IMR-90 (cell line): ENCODE measurements around the gene ZNF611. TPM values are rescaled to one million over a fixed set of nuclear protein-coding genes. Genes with fewer than 3 reads are reported as not detected.

Experiments
- ATAC-seq: fragments of 200-7000 bp; cut with Tn5 transposase; 2 replicates; pipeline ENCODE4 v1.9.1; 2020; ENCODE audit warnings: low read depth, mild to moderate bottlenecking, moderate library complexity
- BruUV-seq: library from RNA; stranded (reverse); fragments of 400-500 nt; replicated peaks from 2 replicates; lab custom pipeline; 2021; lab: Mats Ljungman, UMichigan
- CTCF ChIA-PET: fragments of 300-600 bp; formaldehyde crosslinking; extraction: SDS; loops from one replicate; lab custom pipeline; 2021; ENCODE audit warnings: antibody characterized with exemption; lab: Yijun Ruan, JAX
- POLR2A ChIA-PET: fragments of 300-600 bp; sonication (Branson Sonifier 250); formaldehyde crosslinking; loops from one replicate; lab custom pipeline; 2022; ENCODE audit warnings: antibody characterized with exemption; ENCODE audit not compliant: unreplicated experiment; lab: Charles Lee
- DNase-seq: peaks from one replicate; pipeline ENCODE4 v3.0.0; 2013
- H2AFZ ChIP-seq: replicated peaks from 2 replicates; pipeline ENCODE3; 2013; ENCODE audit warnings: low read length, mild to moderate bottlenecking; ENCODE audit not compliant: poor library complexity
- H2AK5ac ChIP-seq: 2 replicates; pipeline ENCODE4 v1.6.1; 2013; ENCODE audit warnings: low read depth, low read length, inconsistent platforms
- H2AK9ac ChIP-seq: replicated peaks from 2 replicates; pipeline ENCODE3; 2013; ENCODE audit warnings: mild to moderate bottlenecking, low read depth, low read length, moderate library complexity; ENCODE audit not compliant: poor library complexity
- H2BK120ac ChIP-seq: 2 replicates; pipeline ENCODE4 v1.6.1; 2013; ENCODE audit warnings: low read depth, low read length, inconsistent platforms
- H2BK15ac ChIP-seq: 3 replicates; pipeline ENCODE4 v1.6.1; 2013; ENCODE audit warnings: low read depth, low read length, inconsistent platforms
- H2BK20ac ChIP-seq: 2 replicates; pipeline ENCODE4 v1.6.1; 2013; ENCODE audit warnings: low read depth, mild to moderate bottlenecking, inconsistent platforms, low read length, moderate library complexity
- H2BK5ac ChIP-seq: 2 replicates; pipeline ENCODE4 v1.6.1; 2013; ENCODE audit warnings: mild to moderate bottlenecking, low read depth, low read length, inconsistent platforms; ENCODE audit not compliant: poor library complexity, severe bottlenecking
- H3K14ac ChIP-seq: replicated peaks from 2 replicates; pipeline ENCODE4 v1.6.1; 2013; ENCODE audit warnings: low read depth, low read length, inconsistent platforms
- H3K18ac ChIP-seq: 2 replicates; pipeline ENCODE4 v1.6.1; 2013; ENCODE audit warnings: low read depth, low read length, control low read depth
- H3K23ac ChIP-seq: 2 replicates; pipeline ENCODE4 v1.6.1; 2013; ENCODE audit warnings: low read depth, low read length, inconsistent platforms
- H3K27ac ChIP-seq: 2 replicates; pipeline ENCODE4 v1.5.1; 2013; ENCODE audit warnings: mild to moderate bottlenecking, control low read depth, low read length; ENCODE audit not compliant: insufficient read depth
- H3K27me3 ChIP-seq: 2 replicates; pipeline ENCODE4 v1.6.1; 2013; ENCODE audit warnings: low read length; ENCODE audit not compliant: control insufficient read depth, insufficient read depth
- H3K36me3 ChIP-seq: 2 replicates; pipeline ENCODE4 v1.6.1; 2013; ENCODE audit warnings: low read length, mixed read lengths; ENCODE audit not compliant: control insufficient read depth, insufficient read depth
- H3K4ac ChIP-seq: 2 replicates; pipeline ENCODE4 v1.6.1; 2013; ENCODE audit warnings: low read depth, low read length, inconsistent platforms
- H3K4me1 ChIP-seq: 2 replicates; pipeline ENCODE4 v1.6.1; 2013; ENCODE audit warnings: low read length, mixed read lengths; ENCODE audit not compliant: control insufficient read depth, insufficient read depth
- H3K4me2 ChIP-seq: 2 replicates; pipeline ENCODE4 v1.6.1; 2013; ENCODE audit warnings: low read depth, mild to moderate bottlenecking, control low read depth, low read length, moderate library complexity
- H3K4me3 ChIP-seq: 2 replicates; pipeline ENCODE4 v1.5.1; 2013; ENCODE audit warnings: low read depth, mild to moderate bottlenecking, control low read depth, low read length, moderate library complexity; ENCODE audit not compliant: insufficient read depth
- H3K56ac ChIP-seq: 2 replicates; pipeline ENCODE4 v1.6.1; 2013; ENCODE audit warnings: low read length, inconsistent platforms; ENCODE audit not compliant: insufficient read depth; ENCODE audit errors: extremely low read depth
- H3K79me1 ChIP-seq, 2 experiments: 2 replicates each; pipeline ENCODE4 v1.6.1; 2013; ENCODE audit warnings: low read length in 2 of 2, inconsistent platforms in 1 of 2, low read depth in 1 of 2
- H3K9ac ChIP-seq: 2 replicates; pipeline ENCODE4 v1.6.1; 2013; ENCODE audit warnings: low read depth, low read length, control low read depth
- H3K9me1 ChIP-seq: 2 replicates; pipeline ENCODE4 v1.6.1; 2013; ENCODE audit warnings: low read length, inconsistent platforms; ENCODE audit not compliant: insufficient read depth
- H3K9me3 ChIP-seq: 2 replicates; pipeline ENCODE4 v1.6.1; 2013; ENCODE audit warnings: low read length; ENCODE audit not compliant: control insufficient read depth, insufficient read depth
- H4K20me1 ChIP-seq: 2 replicates; pipeline ENCODE4 v1.6.1; 2013; ENCODE audit warnings: low read length, inconsistent platforms; ENCODE audit not compliant: insufficient read depth
- H4K5ac ChIP-seq: 2 replicates; pipeline ENCODE4 v1.6.1; 2013; ENCODE audit warnings: mild to moderate bottlenecking, low read depth, low read length, control low read depth
- H4K8ac ChIP-seq, 2 experiments: 2 replicates each; pipeline ENCODE4 v1.6.1; 2013; ENCODE audit warnings: low read depth in 2 of 2, low read length in 2 of 2, control low read depth in 1 of 2, inconsistent platforms in 1 of 2
- H4K91ac ChIP-seq: 2 replicates; pipeline ENCODE4 v1.6.1; 2013; ENCODE audit warnings: low read depth, low read length, inconsistent platforms; ENCODE audit not compliant: insufficient read depth
- BHLHE40 ChIP-seq: fragments of 150-350 bp; IDR thresholded peaks from 2 replicates; pipeline ENCODE4 v1.6.1; 2016; ENCODE audit warnings: mild to moderate bottlenecking, low read depth, low read length
- NFE2L2 ChIP-seq: fragments of 150-350 bp; IDR thresholded peaks from 2 replicates; pipeline ENCODE4 v1.6.1; 2016; ENCODE audit warnings: low read depth, mild to moderate bottlenecking, low read length
- WGBS, 2 experiments: methylation state at CpG; one replicate each; pipeline versions ENCODE4 v1.1.5 to v1.1.7; 2013; ENCODE audit warnings: missing lambda C conversion rate in 2 of 2; ENCODE audit not compliant: insufficient read length in 1 of 2; ENCODE audit errors: extremely low coverage in 2 of 2; 5-methylcytosine and 5-hydroxymethylcytosine counted together
- dilution Hi-C: fragments of 300-500 bp; cut with HindIII; formaldehyde crosslinking; loops from one replicate; pipeline ENCODE4 v1.14.3; 2018; ENCODE audit warnings: low sequenced_read_pairs; ENCODE audit not compliant: unreplicated experiment
- in situ Hi-C: fragments of 300-500 bp; cut with MboI; formaldehyde crosslinking; loops from 3 replicates; pipeline ENCODE4 v1.14.3; 2019; ENCODE audit warnings: low sequenced_read_pairs, inconsistent platforms, mixed read lengths
- intact Hi-C: fragments of 100-400 bp; cut with micrococcal nuclease; formaldehyde crosslinking; loops from 2 replicates; pipeline ENCODE4 v1.10.0; 2022
- polyA plus RNA-seq, 3 experiments: library from polyadenylated mRNA; depleted of rRNA; stranded (reverse); fragments of >200 nt; gene quantifications; 2 replicates each; pipeline ENCODE4 v1.2.3, GENCODE V29; 2012; ENCODE audit warnings: low replicate concordance in 1 of 3
- total RNA-seq: library from RNA; depleted of rRNA; stranded (reverse); fragments of >200 nt; gene quantifications from 2 replicates; pipeline ENCODE4 v1.2.3, GENCODE V29; 2012

The ZNF611 gene
- total and polyA plus RNA-seq, 2 of the 4 experiments (the other 2 are of a cell fraction) = 3.8 to 8.8 TPM

DNA sequence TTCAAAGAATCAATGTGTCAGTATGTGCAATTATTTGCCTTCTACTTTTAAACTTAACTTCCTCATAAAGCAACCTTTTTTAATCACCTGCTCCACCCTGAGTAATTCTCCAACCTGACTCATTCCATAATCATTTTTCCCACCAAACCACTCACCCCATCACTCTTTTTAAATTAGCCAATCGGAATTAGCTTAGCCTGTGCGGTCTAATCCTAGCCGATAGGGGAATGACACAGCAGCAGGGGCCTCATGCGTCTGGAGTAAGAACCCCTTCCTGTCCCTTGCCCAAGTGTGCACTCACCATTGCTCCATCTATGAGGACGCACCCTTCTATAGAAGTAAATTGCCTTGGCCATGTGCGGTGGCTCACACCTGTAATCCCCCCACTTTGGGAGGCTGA is 69.3 kb downstream of the ZNF611 start:
- Histone ChIP-seq H2AK5ac (no peak overlapping the region), H3K4me3 (no peak overlapping the region), H4K8ac (no peak overlapping the region), H3K4me1 (peaks cover 8% of the 10 kb centered on the region), H2AFZ (no peak overlapping the region), H2BK15ac (no peak overlapping the region), H3K23ac (no peak overlapping the region), H2BK120ac (no peak overlapping the region), H3K9me3 (no peaks in the 10 kb centered on the region), H3K14ac (no peak overlapping the region), H4K20me1 (peaks cover 11% of the 10 kb centered on the region; the same call in 1 of the 2 replicates), H3K4ac (no peak overlapping the region), H3K56ac (no peak overlapping the region), H2BK20ac (no peak overlapping the region), H3K18ac (no peak overlapping the region), H4K91ac (no peak overlapping the region), H4K5ac (no peak overlapping the region), H3K27ac (no peak overlapping the region), H3K36me3 (peaks cover 10% of the 10 kb centered on the region), H3K79me1 (peaks cover 17 to 62% of the 10 kb centered on the region in 2 experiments), H3K27me3 (no peaks in the 10 kb centered on the region), H3K4me2 (no peak overlapping the region), H3K9me1 (peaks cover 7% of the 10 kb centered on the region; the same call in 1 of the 2 replicates), H3K9ac (no peak overlapping the region), H2BK5ac (no peak overlapping the region), H2AK9ac (no peak overlapping the region)
- dilution Hi-C loops = no loop called here
- DNase-seq = peak; percentile 39
- intact Hi-C loops = no loop called here
- POLR2A ChIA-PET = no interaction called here
- 100% methylated on average over 1 of the region's 6 CpGs; no CpG with 5 or more reads in 1 of the 2 experiments for WGBS, 2 experiments
- in situ Hi-C loops = no loop called here
- ATAC-seq = no peak
- TF ChIP-seq BHLHE40 (no peak), NFE2L2 (0 out of 2 replicates have a peak, but pooled peaks have one; percentile 20)
- BruUV-seq = no TSS peak
- CTCF ChIA-PET = interaction anchor here (0.7 kb wide), 1 partner anchor 19 kb away, joined by 3 read pairs; no protein-coding TSS in a partner anchor
